ENCODE data around the gene SUN2. TPM values are rescaled to one million over a fixed set of nuclear protein-coding genes. Genes with fewer than 3 reads are reported as not detected.

SUN2 gene
- total RNA-seq, 1 donor from 2014 or later = 70.5 TPM

GRCh38 chr22:38751422-38752346, 4.1 kb downstream of the SUN2 start:
- no peaks in the 10 kb centered on the region for H3K27me3 Mint-ChIP-seq
- DNase-seq (ENCODE audit: extremely low spot score, unreplicated experiment) = no peak
- TF ChIP-seq, protein P1, sequence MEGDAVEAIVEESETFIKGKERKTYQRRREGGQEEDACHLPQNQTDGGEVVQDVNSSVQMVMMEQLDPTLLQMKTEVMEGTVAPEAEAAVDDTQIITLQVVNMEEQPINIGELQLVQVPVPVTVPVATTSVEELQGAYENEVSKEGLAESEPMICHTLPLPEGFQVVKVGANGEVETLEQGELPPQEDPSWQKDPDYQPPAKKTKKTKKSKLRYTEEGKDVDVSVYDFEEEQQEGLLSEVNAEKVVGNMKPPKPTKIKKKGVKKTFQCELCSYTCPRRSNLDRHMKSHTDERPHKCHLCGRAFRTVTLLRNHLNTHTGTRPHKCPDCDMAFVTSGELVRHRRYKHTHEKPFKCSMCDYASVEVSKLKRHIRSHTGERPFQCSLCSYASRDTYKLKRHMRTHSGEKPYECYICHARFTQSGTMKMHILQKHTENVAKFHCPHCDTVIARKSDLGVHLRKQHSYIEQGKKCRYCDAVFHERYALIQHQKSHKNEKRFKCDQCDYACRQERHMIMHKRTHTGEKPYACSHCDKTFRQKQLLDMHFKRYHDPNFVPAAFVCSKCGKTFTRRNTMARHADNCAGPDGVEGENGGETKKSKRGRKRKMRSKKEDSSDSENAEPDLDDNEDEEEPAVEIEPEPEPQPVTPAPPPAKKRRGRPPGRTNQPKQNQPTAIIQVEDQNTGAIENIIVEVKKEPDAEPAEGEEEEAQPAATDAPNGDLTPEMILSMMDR (conservative IDR thresholded peaks at IDR 0.05) = no peak
- no peak overlapping the region for H3K27ac Mint-ChIP-seq
- H3K36me3 Mint-ChIP-seq = peaks cover 3% of the 10 kb centered on the region
- H3K4me3 Mint-ChIP-seq = no peak overlapping the region
- peaks cover 15% of the 10 kb centered on the region for H3K4me1 Mint-ChIP-seq (ENCODE audit: unreplicated experiment)
- H3K9me3 Mint-ChIP-seq = no peaks in the 10 kb centered on the region

- no peak for DNase-seq (ENCODE audit: extremely low spot score, unreplicated experiment)
- H3K9me3 Mint-ChIP-seq = no peaks in the 10 kb centered on the region
- H3K4me1 Mint-ChIP-seq (ENCODE audit: unreplicated experiment) = peaks cover 13% of the 10 kb centered on the region
- TF ChIP-seq, protein P1 (conservative IDR thresholded peaks at IDR 0.05) = no peak
- H3K27ac Mint-ChIP-seq = no peak overlapping the region
- H3K27me3 Mint-ChIP-seq = no peaks in the 10 kb centered on the region
- H3K4me3 Mint-ChIP-seq = no peak overlapping the region
- peaks cover 3% of the 10 kb centered on the region for H3K36me3 Mint-ChIP-seq
These were observed 4.8 kb downstream of the SUN2 start for GRCh38 chr22:38751066-38751421.

- peaks cover 13% of the 10 kb centered on the region for H3K4me1 Mint-ChIP-seq (ENCODE audit: unreplicated experiment)
- H3K36me3 Mint-ChIP-seq = peaks cover 3% of the 10 kb centered on the region
- DNase-seq (ENCODE audit: extremely low spot score, unreplicated experiment) = no peak
- no peak overlapping the region for H3K27ac Mint-ChIP-seq
- TF ChIP-seq, protein P1 (conservative IDR thresholded peaks at IDR 0.05) = no peak
- no peak overlapping the region for H3K4me3 Mint-ChIP-seq
- no peaks in the 10 kb centered on the region for H3K9me3 Mint-ChIP-seq
- H3K27me3 Mint-ChIP-seq = no peaks in the 10 kb centered on the region
These were observed 5.2 kb downstream of the SUN2 start for GRCh38 chr22:38750638-38751037.

DNA sequence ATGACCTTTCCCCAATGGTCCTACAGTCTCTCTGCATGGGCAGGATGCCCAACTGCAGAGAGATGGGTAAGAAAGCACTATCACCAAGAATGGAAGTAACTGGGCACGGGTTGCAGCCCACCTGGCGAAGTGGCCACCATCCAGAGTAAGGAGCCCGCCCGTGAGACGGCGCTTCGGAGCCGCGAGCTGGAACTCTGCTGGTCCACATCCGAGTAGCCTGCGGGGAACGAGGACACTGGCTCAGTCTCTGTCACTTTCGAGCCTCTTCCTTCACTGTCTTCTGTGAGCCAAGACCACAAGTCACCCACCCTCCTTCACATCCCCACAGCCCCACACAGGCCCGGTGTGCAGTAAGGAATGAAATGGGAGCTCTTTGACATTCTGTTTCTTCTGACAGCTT, 5.7 kb downstream of the SUN2 start:
- Mint-ChIP-seq H3K4me3 (no peak overlapping the region), H3K36me3 (peaks cover 4% of the 10 kb centered on the region)

GRCh38 chr22:38748487-38749136, 7.2 kb downstream of the SUN2 start:
- DNase-seq (ENCODE audit: extremely low spot score, unreplicated experiment) = no peak
- no peaks in the 10 kb centered on the region for H3K9me3 Mint-ChIP-seq
- peaks cover under 1% of the 10 kb centered on the region for H3K4me1 Mint-ChIP-seq (ENCODE audit: unreplicated experiment)
- H3K4me3 Mint-ChIP-seq = no peak overlapping the region
- TF ChIP-seq, protein P1 (conservative IDR thresholded peaks at IDR 0.05) = no peak
- H3K27me3 Mint-ChIP-seq = no peaks in the 10 kb centered on the region
- no peak overlapping the region for H3K27ac Mint-ChIP-seq
- H3K36me3 Mint-ChIP-seq = peaks cover 8% of the 10 kb centered on the region

More for the DNA sequence above, 5.7 kb downstream of the SUN2 start:
- no peaks in the 10 kb centered on the region for H3K9me3 Mint-ChIP-seq
- H3K4me1 Mint-ChIP-seq (ENCODE audit: unreplicated experiment) = peaks cover 11% of the 10 kb centered on the region
- TF ChIP-seq, protein P1 (conservative IDR thresholded peaks at IDR 0.05) = no peak
- H3K27ac Mint-ChIP-seq = no peak overlapping the region
- DNase-seq (ENCODE audit: extremely low spot score, unreplicated experiment) = no peak
- H3K27me3 Mint-ChIP-seq = no peaks in the 10 kb centered on the region
